OCI-LY7 (cell line): ENCODE data around the gene ANKS1B.

ENCODE experiments used
- EZH2phosphoT487 ChIP-seq: fragments of 200-600 bp; sonication (generic); IDR thresholded peaks from 2 replicates; pipeline ENCODE4 v1.6.1; 2018; ENCODE audit warnings: low read depth, borderline replicate concordance, mild to moderate bottlenecking, mixed run types, antibody characterized with exemption, low read length, moderate library complexity, mixed read lengths
- TF ChIP-seq, protein P1 (sequence below): fragments of 200-600 bp; sonication (generic); conservative IDR thresholded peaks from 2 replicates; pipeline ENCODE4 v1.5.1; 2014; ENCODE audit warnings: mild to moderate bottlenecking, antibody characterized with exemption, low read length, moderate library complexity, mixed read lengths

DNA sequence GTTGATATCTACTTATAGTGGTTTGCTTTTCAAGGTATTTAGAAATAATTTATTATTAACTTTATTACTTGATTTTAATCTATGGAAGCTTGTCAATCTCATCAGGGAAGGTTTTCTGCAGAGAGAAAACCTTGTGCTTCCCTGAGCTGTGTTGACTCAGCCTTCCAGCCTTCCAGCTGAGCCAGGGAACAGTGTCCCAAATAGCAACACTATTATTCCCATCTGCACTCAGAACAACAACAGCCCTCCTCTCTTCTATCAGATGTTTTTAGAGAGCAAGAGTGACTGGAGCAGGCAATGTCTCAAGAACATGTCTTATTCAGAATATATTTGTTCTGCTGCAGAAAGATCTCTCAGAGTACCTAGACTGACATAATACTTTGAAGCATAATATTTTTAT lies 727.1 kb downstream of the ANKS1B start:
- TF ChIP-seq, protein P1, sequence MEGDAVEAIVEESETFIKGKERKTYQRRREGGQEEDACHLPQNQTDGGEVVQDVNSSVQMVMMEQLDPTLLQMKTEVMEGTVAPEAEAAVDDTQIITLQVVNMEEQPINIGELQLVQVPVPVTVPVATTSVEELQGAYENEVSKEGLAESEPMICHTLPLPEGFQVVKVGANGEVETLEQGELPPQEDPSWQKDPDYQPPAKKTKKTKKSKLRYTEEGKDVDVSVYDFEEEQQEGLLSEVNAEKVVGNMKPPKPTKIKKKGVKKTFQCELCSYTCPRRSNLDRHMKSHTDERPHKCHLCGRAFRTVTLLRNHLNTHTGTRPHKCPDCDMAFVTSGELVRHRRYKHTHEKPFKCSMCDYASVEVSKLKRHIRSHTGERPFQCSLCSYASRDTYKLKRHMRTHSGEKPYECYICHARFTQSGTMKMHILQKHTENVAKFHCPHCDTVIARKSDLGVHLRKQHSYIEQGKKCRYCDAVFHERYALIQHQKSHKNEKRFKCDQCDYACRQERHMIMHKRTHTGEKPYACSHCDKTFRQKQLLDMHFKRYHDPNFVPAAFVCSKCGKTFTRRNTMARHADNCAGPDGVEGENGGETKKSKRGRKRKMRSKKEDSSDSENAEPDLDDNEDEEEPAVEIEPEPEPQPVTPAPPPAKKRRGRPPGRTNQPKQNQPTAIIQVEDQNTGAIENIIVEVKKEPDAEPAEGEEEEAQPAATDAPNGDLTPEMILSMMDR, result no peak
- no peak for TF ChIP-seq EZH2phosphoT487
